Rectal smooth muscle tissue (tissue), 1 donor: Measurements from ENCODE around the gene ZRANB1.
A peak's percentile ranks its signal among the peaks of the same experiment; 100 is the strongest.

Experiments used
- H3K27ac ChIP-seq: one replicate; pipeline ENCODE4 v1.7.0; 2013; ENCODE audit warnings: low read depth, low read length, inconsistent platforms
- H3K27me3 ChIP-seq: one replicate; pipeline ENCODE4 v1.7.0; 2013; ENCODE audit warnings: low read length; ENCODE audit not compliant: control insufficient read depth, insufficient read depth
- H3K36me3 ChIP-seq: one replicate; pipeline ENCODE4 v1.7.0; 2013; ENCODE audit warnings: low read length; ENCODE audit not compliant: control insufficient read depth, insufficient read depth
- H3K4me1 ChIP-seq: one replicate; pipeline ENCODE4 v1.7.0; 2013; ENCODE audit warnings: low read length; ENCODE audit not compliant: control insufficient read depth, insufficient read depth
- H3K4me3 ChIP-seq: one replicate; pipeline ENCODE4 v1.7.0; 2013; ENCODE audit warnings: low read length
- H3K9ac ChIP-seq: one replicate; pipeline ENCODE4 v1.7.0; 2013; ENCODE audit warnings: low read length

The ZRANB1 gene

DNA sequence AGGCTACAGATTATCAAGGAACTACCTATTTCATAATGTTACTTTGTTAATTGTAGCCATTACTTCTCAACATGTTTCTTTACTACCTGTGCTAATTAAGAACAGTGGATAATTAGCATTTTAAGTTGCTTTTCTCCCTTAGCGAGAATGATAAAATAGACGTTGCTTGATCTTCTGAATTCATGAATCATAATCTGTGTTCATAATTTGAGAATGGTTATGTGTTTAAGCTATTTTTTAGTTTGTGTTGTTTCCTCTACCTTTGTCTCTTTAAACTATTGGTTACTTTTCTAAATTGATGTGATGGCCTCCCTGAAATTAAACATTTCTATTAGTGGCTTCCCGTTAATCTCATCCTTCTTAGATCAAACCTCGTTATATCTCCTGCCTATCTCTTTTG lies at the start of gene ZRANB1:
Gene ZRANB1 (plus strand): TSS at position 301 of the 400 bp plus-strand sequence. CDS start 371 bp downstream, outside the sequence.
- Histone ChIP-seq H3K9ac (no peak within 1 kb of the TSS), H3K27ac (no peak within 1 kb of the TSS), H3K27me3 (no peaks in the 10 kb centered on the region), H3K4me1 (peaks cover 9% of the 10 kb centered on the region), H3K36me3 (no peaks in the 10 kb centered on the region), H3K4me3 (no peak within 1 kb of the TSS)

DNA sequence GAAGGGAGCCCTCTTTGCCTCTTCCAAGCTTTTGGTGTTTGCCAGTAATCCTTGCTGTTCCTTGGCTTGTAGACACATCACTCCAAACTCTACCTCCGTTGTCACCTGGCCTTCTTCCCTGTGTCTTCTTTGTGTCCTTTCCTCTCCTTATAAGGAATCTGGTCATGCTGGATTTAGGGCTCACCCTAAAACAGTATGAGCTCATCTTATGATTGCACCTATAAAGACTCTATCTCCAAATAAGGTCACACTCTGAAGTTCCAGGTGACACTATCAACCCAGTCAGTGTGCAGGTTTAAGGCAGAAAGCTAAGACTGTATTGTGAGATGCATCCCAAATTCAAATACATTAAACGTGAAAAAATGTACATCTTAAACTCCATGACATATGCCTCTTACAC lies 49.0 kb upstream of the ZRANB1 start:
- no peaks in the 10 kb centered on the region for H3K4me1 ChIP-seq
- H3K36me3 ChIP-seq = no peaks in the 10 kb centered on the region
- H3K27ac ChIP-seq = no peak overlapping the region
- H3K4me3 ChIP-seq = no peak overlapping the region
- no peak overlapping the region for H3K9ac ChIP-seq
- no peaks in the 10 kb centered on the region for H3K27me3 ChIP-seq

DNA sequence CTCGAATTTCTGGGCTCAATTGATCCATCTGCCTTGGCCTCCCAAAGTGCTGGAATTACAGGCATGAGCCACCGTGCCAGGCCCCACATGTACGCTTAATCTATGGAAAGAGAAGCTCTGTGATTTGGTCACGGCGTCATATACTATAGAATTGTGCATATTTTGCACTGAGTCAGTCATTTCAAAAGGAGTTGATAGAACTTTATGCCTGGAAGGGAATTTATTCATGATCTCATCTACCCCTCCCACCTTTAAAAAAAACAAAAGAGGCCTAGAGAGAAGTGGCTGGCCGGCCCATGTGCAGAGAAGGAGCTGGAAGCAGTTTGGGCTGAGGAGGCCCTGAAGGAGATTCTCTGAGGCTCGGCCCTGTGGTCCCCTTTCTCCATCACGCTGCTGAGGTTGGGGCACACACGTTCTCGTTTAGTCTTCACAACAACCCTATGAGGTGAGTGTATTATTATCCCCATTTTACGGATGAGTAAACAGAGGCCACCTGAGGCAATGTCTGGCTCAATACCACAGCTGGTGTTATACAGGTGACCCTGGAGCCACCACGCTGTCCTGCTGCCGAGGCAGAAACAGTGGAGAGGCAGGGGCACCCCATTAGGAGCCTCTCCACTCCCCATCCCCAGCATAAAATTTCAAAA lies 47.2 kb upstream of the ZRANB1 start:
- H3K27ac ChIP-seq = no peak overlapping the region
- H3K27me3 ChIP-seq = no peaks in the 10 kb centered on the region

DNA sequence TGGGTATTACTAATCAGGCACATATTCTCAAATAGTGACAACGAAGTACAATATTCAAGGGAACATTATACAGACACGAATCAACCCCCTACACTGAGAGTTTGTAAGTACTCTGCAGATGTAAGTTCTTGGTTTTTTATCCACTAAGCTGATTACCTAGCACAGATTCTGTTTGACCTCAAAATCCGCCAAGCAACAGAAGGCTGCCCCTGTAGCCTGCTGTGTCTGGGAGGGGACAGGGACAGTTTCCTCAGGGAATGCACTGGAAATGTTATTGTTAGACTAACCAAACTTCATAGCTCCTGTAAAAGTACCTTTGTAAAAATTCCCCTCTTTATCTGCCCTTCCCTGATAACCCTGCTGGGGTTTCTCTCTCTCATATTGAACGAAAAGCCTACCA lies 45.2 kb upstream of the ZRANB1 start:
- no peaks in the 10 kb centered on the region for H3K27me3 ChIP-seq
- no peak overlapping the region for H3K9ac ChIP-seq
- no peaks in the 10 kb centered on the region for H3K36me3 ChIP-seq
- H3K4me3 ChIP-seq = no peak overlapping the region
- no peak overlapping the region for H3K27ac ChIP-seq
- H3K4me1 ChIP-seq = no peaks in the 10 kb centered on the region

More for the DNA sequence above, 47.2 kb upstream of the ZRANB1 start:
- Histone ChIP-seq H3K4me1 (no peaks in the 10 kb centered on the region), H3K36me3 (no peaks in the 10 kb centered on the region), H3K9ac (no peak overlapping the region), H3K4me3 (no peak overlapping the region)

DNA sequence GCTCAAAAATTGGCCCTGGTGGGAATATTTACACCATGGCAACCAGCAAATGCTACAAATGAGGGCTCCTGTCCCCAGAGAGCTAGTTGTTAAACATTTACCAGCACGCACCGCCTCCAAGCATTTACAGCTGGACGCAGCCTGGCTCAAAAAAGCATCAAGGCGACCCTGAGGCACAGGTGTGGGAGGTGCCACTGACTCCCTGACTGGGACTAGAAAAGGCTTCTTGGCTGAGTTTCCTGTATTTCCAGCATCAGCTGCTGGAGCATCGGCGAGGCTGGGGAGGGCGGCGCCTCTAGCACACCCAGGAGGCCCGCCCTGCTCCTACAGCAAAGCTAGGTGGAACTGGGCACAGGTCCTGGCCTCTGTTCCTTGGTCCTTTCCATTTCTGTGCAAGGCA lies 43.5 kb upstream of the ZRANB1 start:
- H3K36me3 ChIP-seq = no peaks in the 10 kb centered on the region
- H3K4me1 ChIP-seq = no peaks in the 10 kb centered on the region
- no peak overlapping the region for H3K27ac ChIP-seq
- no peak overlapping the region for H3K4me3 ChIP-seq
- H3K9ac ChIP-seq = no peak overlapping the region
- H3K27me3 ChIP-seq = no peaks in the 10 kb centered on the region

DNA sequence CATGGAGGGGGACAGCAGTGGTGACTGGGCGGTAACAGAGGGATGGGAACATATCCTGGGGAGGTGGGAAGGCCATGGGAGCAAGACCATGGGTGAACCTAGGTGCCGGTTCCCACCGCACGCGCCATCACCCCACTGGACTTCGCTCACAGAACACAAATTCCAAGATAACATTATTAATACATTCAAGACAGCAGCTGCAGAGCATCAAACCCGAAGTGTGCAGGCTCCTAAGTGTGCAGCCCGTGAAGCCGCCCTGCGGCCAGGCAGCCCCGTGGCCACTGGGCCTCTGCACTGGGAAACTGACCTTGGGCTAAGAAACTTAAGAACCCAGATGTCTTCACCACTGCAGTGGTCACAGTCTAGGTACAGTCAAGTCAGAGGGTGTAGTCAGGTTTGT lies 42.8 kb upstream of the ZRANB1 start:
- H3K36me3 ChIP-seq = no peaks in the 10 kb centered on the region
- no peaks in the 10 kb centered on the region for H3K27me3 ChIP-seq

DNA sequence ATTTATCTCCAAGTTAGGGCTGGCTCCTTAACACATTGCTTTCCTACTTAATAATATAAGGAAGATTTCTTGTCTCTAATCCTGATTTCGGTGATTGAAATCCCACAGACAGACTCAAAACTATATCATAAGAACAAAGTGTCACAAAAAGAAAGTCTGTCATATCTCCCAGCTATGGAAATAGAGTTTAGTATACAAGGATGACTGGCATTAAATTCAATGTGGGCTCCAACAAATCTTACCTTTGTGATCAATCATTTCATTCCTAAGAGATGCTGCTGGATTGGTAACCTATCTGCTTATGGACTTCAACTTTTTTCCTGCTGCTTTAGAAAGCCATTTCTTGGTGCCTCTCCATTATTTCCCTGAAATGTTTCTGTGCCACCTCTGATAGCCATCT lies 39.5 kb upstream of the ZRANB1 start:
- H3K4me1 ChIP-seq = no peaks in the 10 kb centered on the region
- H3K27me3 ChIP-seq = no peaks in the 10 kb centered on the region
- H3K4me3 ChIP-seq = no peak overlapping the region
- no peak overlapping the region for H3K9ac ChIP-seq
- H3K36me3 ChIP-seq = no peaks in the 10 kb centered on the region
- no peak overlapping the region for H3K27ac ChIP-seq

More for the DNA sequence above, 42.8 kb upstream of the ZRANB1 start:
- Histone ChIP-seq H3K9ac (no peak overlapping the region), H3K4me1 (no peaks in the 10 kb centered on the region), H3K27ac (no peak overlapping the region), H3K4me3 (no peak overlapping the region)

DNA sequence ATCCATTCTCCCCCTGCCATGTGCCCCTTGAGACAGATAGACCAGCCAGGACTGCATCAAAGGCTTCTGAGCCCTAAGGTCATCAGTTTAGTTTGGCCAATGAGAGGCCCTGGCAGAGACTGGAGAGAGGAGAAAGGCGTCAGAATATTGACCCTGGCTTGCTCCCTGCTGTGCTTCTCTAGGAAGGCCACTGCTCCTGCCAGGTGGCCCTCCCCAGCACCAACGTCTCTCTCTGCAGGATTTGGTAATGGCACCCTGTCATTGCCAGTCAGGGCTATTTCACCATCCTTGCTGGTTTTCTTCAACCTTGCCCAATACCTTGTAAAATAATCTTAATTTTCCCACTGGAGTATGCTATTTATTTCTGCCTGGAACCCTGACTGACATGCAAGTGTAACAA lies 38.8 kb upstream of the ZRANB1 start:
- Histone ChIP-seq H3K36me3 (no peaks in the 10 kb centered on the region), H3K27ac (no peak overlapping the region), H3K27me3 (no peaks in the 10 kb centered on the region), H3K4me3 (no peak overlapping the region), H3K9ac (no peak overlapping the region), H3K4me1 (no peaks in the 10 kb centered on the region)

DNA sequence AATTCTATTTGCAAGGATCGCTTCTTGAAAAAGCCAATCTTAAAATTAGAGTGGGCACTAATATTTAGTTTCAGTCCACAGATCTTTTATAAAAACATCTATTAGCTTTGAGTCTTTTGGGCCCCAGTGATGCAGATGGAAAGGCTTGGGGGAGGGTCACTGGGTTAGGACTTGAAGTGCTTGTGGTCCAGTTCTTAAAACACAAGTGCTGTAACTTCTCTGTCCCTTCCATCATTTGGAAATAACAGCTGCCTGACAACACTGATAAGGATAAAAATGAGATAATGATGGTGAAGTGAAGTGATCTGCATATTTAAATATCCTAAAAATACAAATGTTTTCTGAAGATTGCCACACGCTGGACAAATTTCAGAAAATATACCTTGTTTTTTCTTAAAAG lies 37.1 kb upstream of the ZRANB1 start:
- Histone ChIP-seq H3K4me3 (no peak overlapping the region), H3K27me3 (no peaks in the 10 kb centered on the region), H3K4me1 (no peaks in the 10 kb centered on the region)

DNA sequence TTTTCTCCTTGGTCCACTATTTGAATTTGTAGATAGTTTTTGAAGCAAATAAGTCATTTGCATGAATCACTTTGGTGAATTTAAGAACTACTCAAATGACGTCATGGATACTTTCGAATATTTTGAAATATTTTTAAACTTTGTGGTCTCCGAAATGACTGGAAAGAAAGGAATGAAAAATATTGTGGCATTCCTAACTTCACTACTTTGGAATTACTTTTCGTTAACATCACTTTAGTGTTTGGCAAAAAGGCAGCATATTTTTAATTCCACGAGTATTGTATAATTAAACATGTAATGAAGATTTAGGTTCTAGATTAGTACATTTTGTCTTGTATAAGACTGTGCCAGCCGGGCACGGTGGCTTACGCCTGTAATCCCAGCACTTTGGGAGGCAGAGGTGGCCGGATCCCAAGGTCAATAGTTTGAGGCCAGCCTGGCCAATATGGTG lies 35.3 kb upstream of the ZRANB1 start:
- no peak overlapping the region for H3K27ac ChIP-seq
- no peaks in the 10 kb centered on the region for H3K36me3 ChIP-seq
- peaks cover 6% of the 10 kb centered on the region for H3K4me1 ChIP-seq
- no peak overlapping the region for H3K4me3 ChIP-seq
- no peak overlapping the region for H3K9ac ChIP-seq
- H3K27me3 ChIP-seq = no peaks in the 10 kb centered on the region

More for the DNA sequence above, 37.1 kb upstream of the ZRANB1 start:
- Histone ChIP-seq H3K36me3 (no peaks in the 10 kb centered on the region), H3K27ac (no peak overlapping the region), H3K9ac (no peak overlapping the region)

DNA sequence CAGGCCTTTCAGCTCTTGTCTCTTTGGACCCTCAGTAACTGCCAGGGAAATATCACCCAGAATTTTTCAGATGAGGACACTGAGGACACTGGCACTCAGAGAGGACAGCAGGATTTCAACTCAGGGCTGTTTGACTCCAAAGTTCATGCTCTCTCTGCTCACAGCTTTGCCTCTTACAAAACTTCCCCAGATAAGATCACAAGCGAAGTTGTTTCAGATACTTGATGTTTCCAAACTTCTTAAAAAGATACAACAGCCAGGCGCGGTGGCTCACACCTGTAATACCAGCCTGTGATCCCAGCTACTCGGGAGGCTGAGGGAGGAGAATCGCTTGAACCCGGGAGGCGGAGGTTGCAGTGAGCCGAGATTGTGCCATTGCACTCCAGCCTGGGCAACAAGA lies 32.4 kb upstream of the ZRANB1 start:
- no peak overlapping the region for H3K4me3 ChIP-seq
- no peaks in the 10 kb centered on the region for H3K36me3 ChIP-seq
- peaks cover 11% of the 10 kb centered on the region for H3K4me1 ChIP-seq
- no peak overlapping the region for H3K27ac ChIP-seq
- no peak overlapping the region for H3K9ac ChIP-seq
- no peaks in the 10 kb centered on the region for H3K27me3 ChIP-seq

DNA sequence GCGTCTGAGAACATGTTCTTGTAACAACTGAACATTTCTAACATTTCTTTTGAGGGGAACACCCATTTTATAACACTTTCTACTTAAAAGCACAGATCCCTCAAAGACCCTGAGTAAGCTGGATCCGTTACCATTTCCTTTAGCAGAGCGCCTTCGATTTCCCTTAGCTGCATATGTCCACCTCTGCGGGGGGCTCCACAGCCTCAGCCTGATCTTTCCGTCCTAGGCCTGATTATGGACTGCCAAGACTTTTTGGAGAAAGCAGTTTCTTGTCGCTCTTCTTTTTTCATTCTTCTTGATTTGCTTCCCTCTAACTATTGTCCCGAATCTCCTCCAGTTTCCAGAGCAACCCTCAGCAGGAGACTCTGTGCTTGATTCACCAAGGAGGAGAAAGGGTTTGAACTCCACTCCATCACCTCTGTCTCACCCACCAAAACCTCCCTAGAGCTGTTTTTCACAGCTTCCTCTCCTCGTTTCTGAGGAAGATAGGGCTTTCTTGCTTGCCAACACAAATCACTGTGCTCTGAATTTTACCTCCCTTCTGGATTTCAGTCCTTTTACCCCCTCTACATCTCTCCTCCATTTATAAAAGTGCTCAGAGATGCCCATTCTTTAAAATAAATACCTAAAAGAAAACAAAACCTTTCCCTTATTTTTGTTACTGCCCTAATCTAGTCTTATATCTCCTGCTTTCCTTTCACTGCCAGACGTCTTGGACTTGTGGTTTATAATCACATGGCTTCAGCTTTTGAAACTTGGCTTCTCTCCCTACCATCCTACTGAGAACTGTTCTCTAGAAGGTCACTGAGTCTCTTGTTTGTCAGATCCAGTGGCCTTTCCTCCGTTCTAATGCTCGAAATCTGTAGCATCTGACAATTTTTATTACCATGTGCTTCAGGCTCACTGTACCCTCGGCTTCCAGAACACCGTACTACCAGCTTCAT lies 30.5 kb upstream of the ZRANB1 start:
- Histone ChIP-seq H3K4me1 (peaks cover 15% of the 10 kb centered on the region), H3K27me3 (no peaks in the 10 kb centered on the region), H3K9ac (no peak overlapping the region), H3K36me3 (no peaks in the 10 kb centered on the region), H3K27ac (peak overlapping the region; percentile 72), H3K4me3 (no peak overlapping the region)
